HUES6 (cell line): ENCODE results near the gene ZNF681.
"Not testable (repeated sequence)": the region's sequence is repeated elsewhere in the genome, so short reads cannot be mapped to it uniquely, and the experiment has no call there.

ENCODE experiments used
- H3K27ac ChIP-seq: 2 replicates; pipeline ENCODE4 v1.7.0; 2013; ENCODE audit warnings: low read depth, mild to moderate bottlenecking, low read length, inconsistent platforms
- H3K27me3 ChIP-seq: 2 replicates; pipeline ENCODE4 v1.6.1; 2013; ENCODE audit warnings: low read length; ENCODE audit not compliant: control insufficient read depth, insufficient read depth
- H3K36me3 ChIP-seq: 2 replicates; pipeline ENCODE4 v1.6.1; 2013; ENCODE audit warnings: low read length; ENCODE audit not compliant: control insufficient read depth, insufficient read depth
- H3K4me1 ChIP-seq: 2 replicates; pipeline ENCODE4 v1.6.1; 2013; ENCODE audit warnings: low read length; ENCODE audit not compliant: control insufficient read depth, insufficient read depth
- H3K4me3 ChIP-seq: 2 replicates; pipeline ENCODE4 v1.5.1; 2013; ENCODE audit warnings: low read depth, low read length
- H3K9ac ChIP-seq: one replicate; pipeline ENCODE4 v1.6.1; 2013; ENCODE audit warnings: mild to moderate bottlenecking, low read length
- H3K9me3 ChIP-seq: 2 replicates; pipeline ENCODE4 v1.6.1; 2013; ENCODE audit warnings: low read depth, low read length; ENCODE audit not compliant: control insufficient read depth, insufficient read depth

Gene ZNF681

GRCh38 chr19:23692937-23693336 is 65.8 kb downstream of the ZNF681 start:
- not testable (repeated sequence) for H3K27ac ChIP-seq, H3K27me3 ChIP-seq, H3K9ac ChIP-seq, H3K9me3 ChIP-seq, H3K4me3 ChIP-seq, H3K36me3 ChIP-seq
- H3K4me1 ChIP-seq: peaks cover 11% of the 10 kb centered on the region; the same call in 1 of the 2 replicates
